GM15510 (cell line): ENCODE results near the gene RPGR.

ENCODE experiments used
- POLR2A ChIP-seq: IDR thresholded peaks from 3 replicates; pipeline ENCODE4 v1.6.1; 2011; ENCODE audit warnings: borderline replicate concordance; ENCODE audit not compliant: insufficient read length; ENCODE audit errors: extremely low read depth

RPGR gene, protein sequence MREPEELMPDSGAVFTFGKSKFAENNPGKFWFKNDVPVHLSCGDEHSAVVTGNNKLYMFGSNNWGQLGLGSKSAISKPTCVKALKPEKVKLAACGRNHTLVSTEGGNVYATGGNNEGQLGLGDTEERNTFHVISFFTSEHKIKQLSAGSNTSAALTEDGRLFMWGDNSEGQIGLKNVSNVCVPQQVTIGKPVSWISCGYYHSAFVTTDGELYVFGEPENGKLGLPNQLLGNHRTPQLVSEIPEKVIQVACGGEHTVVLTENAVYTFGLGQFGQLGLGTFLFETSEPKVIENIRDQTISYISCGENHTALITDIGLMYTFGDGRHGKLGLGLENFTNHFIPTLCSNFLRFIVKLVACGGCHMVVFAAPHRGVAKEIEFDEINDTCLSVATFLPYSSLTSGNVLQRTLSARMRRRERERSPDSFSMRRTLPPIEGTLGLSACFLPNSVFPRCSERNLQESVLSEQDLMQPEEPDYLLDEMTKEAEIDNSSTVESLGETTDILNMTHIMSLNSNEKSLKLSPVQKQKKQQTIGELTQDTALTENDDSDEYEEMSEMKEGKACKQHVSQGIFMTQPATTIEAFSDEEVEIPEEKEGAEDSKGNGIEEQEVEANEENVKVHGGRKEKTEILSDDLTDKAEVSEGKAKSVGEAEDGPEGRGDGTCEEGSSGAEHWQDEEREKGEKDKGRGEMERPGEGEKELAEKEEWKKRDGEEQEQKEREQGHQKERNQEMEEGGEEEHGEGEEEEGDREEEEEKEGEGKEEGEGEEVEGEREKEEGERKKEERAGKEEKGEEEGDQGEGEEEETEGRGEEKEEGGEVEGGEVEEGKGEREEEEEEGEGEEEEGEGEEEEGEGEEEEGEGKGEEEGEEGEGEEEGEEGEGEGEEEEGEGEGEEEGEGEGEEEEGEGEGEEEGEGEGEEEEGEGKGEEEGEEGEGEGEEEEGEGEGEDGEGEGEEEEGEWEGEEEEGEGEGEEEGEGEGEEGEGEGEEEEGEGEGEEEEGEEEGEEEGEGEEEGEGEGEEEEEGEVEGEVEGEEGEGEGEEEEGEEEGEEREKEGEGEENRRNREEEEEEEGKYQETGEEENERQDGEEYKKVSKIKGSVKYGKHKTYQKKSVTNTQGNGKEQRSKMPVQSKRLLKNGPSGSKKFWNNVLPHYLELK

DNA sequence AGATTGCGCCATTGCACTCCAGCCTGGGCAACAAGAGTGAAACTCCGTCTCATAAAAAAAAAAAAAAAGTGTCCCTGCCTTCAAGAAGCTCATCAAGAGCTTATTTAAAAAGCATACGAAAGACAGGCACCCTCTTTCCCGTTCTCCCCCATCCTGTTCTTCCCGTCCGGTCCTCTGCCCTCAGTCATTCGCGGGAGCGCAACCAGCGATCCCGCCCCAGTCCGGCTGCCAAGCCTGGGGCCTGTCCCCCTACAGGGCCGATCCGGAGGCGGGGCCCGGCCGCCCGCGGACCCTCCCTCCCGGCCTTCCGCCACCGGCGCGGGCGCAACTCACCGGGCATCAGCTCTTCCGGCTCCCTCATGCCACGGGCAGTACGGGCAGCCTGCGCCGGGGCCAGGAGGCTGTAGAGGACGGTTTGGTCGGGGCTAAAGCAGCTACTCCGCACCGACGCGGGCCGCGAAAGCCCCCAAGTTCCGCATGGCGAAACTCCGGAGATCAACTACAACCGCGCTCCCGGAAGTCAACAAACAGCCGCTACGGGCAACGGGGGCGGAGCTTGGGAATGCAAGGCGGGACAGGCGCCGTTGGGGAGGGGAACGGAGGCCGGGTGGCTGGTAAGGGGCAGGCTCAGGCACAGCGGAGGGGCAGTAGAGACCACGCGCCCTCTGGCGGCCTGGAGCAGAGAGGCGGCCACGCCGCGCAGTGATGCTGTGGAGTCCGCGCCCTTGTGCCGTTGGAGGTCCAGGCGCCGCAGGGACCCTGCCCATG lies at the start of gene RPGR:
Gene RPGR (minus strand): TSS at position 503 of the 768 bp plus-strand sequence. CDS start 142 bp downstream, at position 361.
- TF ChIP-seq POLR2A, result no peak

DNA sequence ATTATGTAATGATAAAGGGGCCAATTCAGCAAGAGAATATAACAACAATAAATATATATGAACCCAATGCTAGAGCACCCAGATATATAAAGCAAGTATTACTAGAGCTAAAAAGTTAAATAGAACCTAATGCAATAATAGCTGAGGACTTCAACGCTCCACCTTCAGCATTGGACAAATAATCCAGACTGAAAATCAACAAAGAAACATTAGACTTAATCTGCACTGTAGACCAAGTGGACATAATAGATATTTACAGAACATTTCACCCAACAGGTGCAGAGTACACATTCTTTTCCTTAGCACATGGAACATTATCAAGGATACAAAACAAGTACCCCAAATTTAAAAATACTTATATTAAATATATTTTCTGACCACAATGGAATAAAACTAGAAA lies 49.4 kb upstream of the RPGR start:
- TF ChIP-seq POLR2A, result no peak

DNA sequence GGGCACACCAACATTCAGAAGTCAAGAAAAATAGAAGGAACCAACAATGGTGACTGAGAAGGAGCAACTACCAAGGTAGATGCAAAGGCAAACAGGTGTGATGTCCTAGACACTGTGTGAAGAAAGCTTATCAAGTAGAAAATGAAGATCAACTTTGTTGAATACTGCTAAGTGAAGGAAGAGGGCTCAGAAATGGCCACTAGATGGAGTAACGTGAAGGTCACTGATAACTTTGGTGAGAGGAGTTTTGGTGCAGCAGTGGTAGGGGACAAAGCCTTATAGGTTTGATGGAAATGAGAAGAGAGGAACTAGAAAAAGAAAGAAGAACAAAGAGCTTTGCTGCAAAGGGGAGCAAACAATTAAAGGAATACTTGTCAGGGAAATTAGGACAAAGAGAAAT lies 48.6 kb upstream of the RPGR start:
- no peak for TF ChIP-seq POLR2A

DNA sequence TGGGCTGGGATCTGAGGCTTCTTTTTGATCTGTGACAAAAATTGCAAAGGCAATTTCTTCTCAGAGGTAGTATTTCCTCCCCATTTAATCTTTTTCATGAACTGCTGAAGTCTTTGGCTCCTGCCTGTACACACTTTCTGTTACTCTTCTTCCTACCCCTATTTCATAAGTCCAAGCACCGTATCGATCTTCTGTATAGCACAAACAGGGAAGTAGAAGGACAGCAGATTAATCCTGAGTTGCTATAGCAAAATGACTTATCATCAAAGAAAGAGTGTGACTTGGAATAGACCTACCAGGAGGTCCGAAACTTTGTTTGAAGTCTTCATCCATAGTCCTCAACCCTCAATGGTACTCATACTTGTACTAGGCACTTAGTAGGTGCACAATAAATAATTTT lies 47.1 kb upstream of the RPGR start:
- TF ChIP-seq POLR2A, result no peak

DNA sequence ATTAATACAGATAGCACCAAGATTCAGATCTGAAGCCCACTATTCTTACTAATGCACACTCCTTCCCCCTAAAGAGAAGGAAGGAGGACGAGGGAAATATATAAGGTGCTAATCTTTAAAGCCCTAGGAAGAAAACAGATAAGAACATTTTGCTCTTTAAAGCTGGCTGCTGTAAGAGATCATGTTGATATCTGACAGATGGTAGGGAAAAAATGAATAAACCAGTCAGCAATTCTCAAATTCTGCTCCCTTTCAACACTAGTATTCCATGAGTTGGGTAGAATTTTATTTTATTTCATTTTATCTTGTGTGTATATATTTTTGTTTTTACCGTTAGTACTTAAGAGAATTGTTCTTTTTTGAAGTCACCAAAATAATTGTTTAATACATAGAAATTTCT lies 44.3 kb upstream of the RPGR start:
- no peak for TF ChIP-seq POLR2A

DNA sequence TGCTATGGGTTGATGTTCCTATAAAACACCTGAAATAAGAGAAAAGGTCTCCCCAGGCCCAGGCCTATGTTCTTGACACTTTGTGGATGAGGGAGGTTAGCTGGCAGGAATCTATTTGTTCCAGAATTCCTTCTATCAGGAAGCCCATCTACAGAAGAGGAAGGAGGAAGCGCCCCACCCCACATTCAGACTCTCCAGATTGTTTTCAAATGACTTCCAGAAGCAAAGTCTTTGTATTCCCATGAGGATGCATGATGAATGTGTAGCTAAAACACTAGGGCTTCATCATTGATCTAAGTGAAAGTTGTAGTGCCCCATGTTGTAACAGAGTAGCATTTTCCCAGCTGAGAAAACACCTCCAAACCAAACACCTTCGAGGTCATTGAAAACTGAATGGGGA lies 41.5 kb upstream of the RPGR start:
- TF ChIP-seq POLR2A, result no peak

DNA sequence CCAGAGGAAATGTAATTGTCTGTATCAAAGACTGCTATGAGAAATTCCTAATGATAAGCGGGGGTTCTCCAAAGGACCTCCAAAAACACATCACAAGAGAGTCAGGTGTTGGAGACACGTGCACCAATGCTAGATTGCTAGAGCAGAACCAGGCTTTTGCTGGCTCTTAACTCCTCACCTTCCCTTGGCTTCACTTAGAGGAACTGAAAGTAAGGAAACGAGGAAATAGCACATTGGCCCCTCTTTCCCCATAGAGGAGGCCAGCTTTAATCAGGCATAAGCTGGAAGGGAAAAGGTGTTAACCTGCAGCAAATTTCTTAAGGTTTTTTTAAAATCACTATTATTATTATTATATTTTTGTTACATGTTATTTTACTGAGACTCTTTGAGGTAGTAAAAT lies 38.6 kb upstream of the RPGR start:
- TF ChIP-seq POLR2A, result no peak

DNA sequence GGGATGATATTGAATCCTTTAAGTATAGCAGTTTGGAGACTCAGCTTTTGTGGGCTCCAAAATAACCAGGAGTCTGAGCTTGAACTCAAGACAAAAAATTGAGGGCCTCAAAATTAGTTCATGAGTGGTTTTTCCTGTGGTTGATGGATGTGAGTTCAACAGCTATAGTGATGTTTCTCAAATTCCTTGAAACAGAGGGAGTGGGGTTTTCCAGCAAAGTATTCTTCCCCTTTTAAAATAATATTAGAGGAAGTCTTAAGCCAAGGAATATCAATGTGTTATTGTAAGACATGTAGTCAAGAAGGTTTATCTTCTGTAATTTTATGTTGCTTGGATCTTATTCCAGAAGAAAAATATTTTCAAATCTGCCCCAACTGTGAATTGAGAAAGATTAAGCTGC lies 35.7 kb upstream of the RPGR start:
- no peak for TF ChIP-seq POLR2A

DNA sequence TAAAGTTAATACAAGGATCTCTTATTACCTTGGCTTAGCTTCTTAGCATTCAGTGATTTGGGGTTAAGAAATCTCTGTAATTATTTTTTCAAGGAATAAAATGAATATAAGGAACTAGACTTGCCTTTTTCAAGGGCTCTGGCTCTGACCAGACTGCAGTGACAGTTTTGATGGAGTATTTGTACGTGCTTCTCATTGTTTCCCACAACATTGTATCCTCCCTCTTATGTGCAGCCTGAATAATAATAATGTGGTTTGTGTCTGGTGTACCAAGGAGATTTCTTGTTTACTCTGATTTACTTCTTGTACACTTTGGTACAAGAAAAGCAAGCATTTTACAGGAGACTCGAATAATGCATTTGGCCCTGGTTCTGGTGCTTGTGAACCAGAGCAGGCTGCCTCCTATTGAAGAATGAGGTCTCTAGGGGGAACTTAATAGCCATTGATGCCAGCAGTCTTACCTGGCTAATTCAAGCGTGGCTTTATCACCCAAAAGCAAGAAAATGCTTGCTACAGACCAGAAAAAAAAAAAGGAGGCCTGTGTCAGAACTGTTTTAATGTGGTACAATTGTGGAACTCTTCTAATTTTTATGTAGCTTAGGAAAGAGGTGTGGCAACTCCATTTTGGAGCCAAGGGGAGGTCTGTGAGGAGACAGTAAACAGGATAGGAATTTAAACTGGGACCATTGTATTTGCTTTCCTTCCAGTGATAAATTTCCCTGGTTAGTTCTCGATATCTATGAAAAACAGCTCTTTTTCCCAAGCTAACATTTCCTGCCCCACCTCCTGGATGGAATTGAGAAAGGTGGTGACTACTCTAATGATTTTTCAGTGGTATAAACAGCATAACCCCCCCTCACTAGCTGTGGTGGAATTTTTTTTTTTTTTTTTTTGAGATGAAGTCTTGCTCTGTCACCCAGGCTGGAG lies 30.7 kb upstream of the RPGR start:
- no peak for TF ChIP-seq POLR2A

DNA sequence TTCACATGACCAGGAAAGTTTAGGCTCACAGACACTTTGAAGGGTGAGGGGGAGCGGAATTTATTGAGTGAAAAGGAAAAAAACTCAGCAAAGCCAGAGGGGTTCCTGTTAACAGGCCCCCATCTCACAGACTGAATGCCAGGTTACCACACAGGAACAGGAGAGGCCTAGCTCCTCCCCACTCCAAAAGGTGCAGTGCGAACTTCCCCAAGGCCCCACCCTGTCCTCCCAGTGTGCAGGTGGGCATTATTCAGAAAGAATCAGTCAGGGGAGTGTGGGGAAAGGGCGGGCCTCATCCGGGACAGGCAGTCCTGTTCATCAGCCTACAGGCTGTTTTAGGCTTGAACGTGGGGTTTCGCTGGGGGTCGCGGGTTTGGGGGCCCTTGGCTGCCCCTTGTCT lies 29.1 kb upstream of the RPGR start:
- no peak for TF ChIP-seq POLR2A

DNA sequence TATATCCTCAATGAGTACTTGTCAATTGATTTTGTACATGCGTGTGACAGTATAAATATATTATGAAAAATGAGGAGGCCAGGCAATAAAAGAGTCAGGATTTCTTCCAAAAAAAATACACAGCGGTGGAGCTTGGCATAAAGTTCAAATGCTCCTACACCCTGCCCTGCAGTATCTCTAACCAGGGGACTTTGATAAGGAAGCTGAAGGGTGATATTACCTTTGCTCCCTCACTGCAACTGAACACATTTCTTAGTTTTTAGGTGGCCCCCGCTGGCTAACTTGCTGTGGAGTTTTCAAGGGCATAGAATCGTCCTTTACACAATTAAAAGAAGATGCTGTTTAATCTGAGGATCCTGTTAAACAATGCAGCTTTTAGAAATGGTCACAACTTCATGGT lies 25.1 kb upstream of the RPGR start, which contains the start of gene OTC:
Gene OTC (plus strand): TSS at position 243 of the 400 bp plus-strand sequence. CDS start 93 bp downstream, at position 336.
- TF ChIP-seq POLR2A, result no peak

DNA sequence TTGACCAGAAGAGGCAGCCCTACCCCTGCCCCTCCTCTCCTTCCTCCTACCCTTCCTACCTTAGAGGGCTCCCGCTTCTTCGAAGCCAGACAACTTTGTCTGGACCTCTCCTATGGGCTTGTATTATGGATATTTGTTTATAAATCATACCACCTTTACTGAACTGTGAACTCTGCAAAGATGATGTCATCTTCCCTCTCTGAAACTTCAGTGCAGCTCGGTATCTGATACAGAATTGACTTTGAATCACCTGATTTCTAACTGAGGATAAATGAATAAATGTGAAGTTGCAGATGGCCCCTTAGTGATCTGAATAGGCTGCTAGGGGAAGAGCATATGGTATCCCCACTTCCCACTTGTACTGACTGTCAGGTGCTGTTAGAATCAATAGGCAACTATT lies 24.0 kb upstream of the RPGR start:
- TF ChIP-seq POLR2A, result no peak

DNA sequence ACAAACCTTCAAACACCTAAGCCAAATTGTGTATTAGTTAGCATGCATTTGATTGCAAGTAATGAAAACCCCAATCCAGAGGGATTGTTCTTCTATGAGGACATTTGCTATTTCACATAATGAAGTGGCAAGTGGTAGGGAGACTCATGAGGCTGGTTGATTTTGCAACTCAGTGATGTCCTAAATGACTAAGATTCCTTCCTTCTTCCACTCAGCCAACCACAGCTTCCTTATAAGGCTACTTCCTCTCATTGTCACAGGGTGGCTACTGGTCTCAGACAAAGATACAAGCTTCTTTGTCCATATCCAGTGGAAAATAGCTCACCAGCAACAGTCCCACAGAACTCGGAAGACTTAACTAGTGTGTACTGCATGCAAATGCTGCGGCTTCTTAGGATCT lies 19.8 kb upstream of the RPGR start:
- TF ChIP-seq POLR2A, result no peak
